ENCODE data around the gene PRKAR1B.

The PRKAR1B gene

DNA sequence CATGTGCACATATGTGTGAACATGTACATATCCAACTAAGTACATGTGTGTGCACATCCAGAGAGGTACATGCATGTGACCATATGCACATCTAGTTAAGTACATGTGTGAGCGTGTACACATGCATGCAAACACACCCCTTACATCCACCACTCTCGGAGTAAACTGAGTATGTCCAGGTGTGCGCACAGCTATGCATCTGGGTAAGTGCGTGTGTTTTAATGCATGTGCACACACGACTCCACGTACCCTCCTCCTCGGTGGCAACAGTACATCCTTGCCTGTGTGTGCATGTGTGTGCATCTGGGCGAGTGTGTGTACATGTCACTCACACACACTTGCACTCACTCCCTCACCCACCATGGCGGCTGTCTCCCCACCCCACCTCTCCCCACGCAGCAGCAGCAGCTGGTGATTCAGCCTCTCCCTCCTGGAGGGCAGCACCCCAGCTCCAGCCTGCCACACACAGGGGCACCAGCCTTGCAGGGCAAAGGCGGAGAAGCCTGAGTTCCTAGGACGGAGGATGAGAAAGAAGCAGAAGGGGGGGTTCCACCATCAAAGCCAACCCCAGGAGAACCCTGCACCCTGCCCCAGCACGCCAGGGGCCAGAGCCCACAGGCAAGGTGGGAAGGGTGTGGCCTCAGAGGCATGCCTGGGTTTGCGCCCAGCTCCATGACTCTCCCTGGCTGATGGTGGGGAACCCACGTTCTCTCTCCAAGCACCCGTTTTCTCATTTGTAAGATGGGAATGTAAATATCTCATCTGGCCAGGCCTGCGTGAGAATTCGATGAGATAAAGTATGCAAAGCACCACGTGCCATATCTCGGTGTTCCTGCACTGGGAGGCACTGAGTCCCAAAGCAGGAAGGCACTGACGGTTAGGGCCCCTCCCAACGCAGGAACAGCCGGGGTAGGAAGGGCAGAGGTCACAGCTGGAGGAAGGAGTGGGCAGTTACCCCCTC lies 28.3 kb downstream of the PRKAR1B start (continued):
- TF ChIP-seq ZBTB10 (tag by site-specific recombination; IDR thresholded peaks at IDR 0.05) = no peak
- TF ChIP-seq, protein P1, sequence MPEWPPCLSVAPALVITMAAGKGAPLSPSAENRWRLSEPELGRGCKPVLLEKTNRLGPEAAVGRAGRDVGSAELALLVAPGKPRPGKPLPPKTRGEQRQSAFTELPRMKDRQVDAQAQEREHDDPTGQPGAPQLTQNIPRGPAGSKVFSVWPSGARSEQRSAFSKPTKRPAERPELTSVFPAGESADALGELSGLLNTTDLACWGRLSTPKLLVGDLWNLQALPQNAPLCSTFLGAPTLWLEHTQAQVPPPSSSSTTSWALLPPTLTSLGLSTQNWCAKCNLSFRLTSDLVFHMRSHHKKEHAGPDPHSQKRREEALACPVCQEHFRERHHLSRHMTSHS (tag by site-specific recombination; IDR thresholded peaks at IDR 0.05) = no peak

- Histone ChIP-seq H3K4me3 (ENCODE audit: low read depth, low read length) (no peak overlapping the region), H3K27ac (ENCODE audit: extremely low read depth, low read depth, low read length) (no peak overlapping the region), H3K4me1 (ENCODE audit: control insufficient read depth, insufficient read depth, low read length) (no peaks in the 10 kb centered on the region), H3K9me3 (ENCODE audit: control insufficient read depth, insufficient read depth, low read depth, low read length) (no peaks in the 10 kb centered on the region), H3K36me3 (ENCODE audit: control insufficient read depth in 2 of 2, insufficient read depth in 1 of 2, low read length in 2 of 2) (peaks cover 0 to 5% of the 10 kb centered on the region in 2 experiments; a peak in 1 of 3 replicates)
- TF ChIP-seq ZBTB49 (tag by site-specific recombination; IDR thresholded peaks at IDR 0.05; ENCODE audit: low read depth) (no peak), ZNF585B (tag by site-specific recombination; IDR thresholded peaks at IDR 0.05) (no peak), ZNF843 (tag by site-specific recombination; IDR thresholded peaks at IDR 0.05) (no peak), ZNF664 (tag by site-specific recombination; IDR thresholded peaks at IDR 0.05) (no peak), KLF8 (tag by site-specific recombination; IDR thresholded peaks at IDR 0.05) (no peak), GLIS1 (tag by site-specific recombination; IDR thresholded peaks at IDR 0.05) (no peak), ZNF174 (tag by site-specific recombination; IDR thresholded peaks at IDR 0.05) (no peak), ZBTB8A (tag by site-specific recombination; IDR thresholded peaks at IDR 0.05) (no peak), ZBTB17 (tag by site-specific recombination; IDR thresholded peaks at IDR 0.05) (no peak), OSR2 (tag by site-specific recombination; IDR thresholded peaks at IDR 0.05) (no peak)
- POLR2A ChIA-PET = no interaction called here
- CTCF ChIA-PET = no interaction called here
Measured at GRCh38 chr7:696812-697551, 30.1 kb downstream of the PRKAR1B start.

DNA sequence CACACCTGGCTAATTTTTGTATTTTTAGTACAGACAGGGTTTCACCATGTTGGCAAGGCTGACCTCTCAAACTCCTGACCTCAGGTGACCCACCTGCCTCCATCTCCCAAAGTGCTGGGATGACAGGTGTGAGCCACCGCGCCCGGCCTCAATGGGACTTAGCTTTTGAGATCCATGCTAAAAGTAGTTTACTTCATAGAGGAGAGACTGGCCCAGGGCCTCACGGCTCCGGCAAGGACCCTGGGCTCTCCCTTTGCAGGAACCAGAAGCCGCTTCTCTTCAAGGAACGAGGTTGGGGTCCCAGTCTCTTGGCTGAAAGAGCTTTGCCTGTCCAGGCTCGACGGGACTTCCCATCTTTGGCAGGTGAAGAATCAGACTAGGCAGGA lies 30.7 kb downstream of the PRKAR1B start:
- Histone ChIP-seq H3K4me1 (ENCODE audit: control insufficient read depth, insufficient read depth, low read length) (no peaks in the 10 kb centered on the region), H3K36me3 (ENCODE audit: control insufficient read depth in 2 of 2, insufficient read depth in 1 of 2, low read length in 2 of 2) (peaks cover 0 to 5% of the 10 kb centered on the region in 2 experiments; a peak in 1 of 3 replicates), H3K9me3 (ENCODE audit: control insufficient read depth, insufficient read depth, low read depth, low read length) (no peaks in the 10 kb centered on the region), H3K4me3 (ENCODE audit: low read depth, low read length) (no peak overlapping the region), H3K27ac (ENCODE audit: extremely low read depth, low read depth, low read length) (no peak overlapping the region)
- ChIA-PET POLR2A (no interaction called here), CTCF (no interaction called here)
- TF ChIP-seq SCRT1 (tag by site-specific recombination; IDR thresholded peaks at IDR 0.05; ENCODE audit: borderline replicate concordance) = no peak
- TF ChIP-seq PRDM1 (tag by site-specific recombination; IDR thresholded peaks at IDR 0.05) = no peak
- no peak for TF ChIP-seq ZNF202 (tag by site-specific recombination; IDR thresholded peaks at IDR 0.05; ENCODE audit: borderline replicate concordance)
- TF ChIP-seq ZNF768 (tag by site-specific recombination; IDR thresholded peaks at IDR 0.05) = no peak
